SIG-M5 treated with dmso at 0.1 percent for 504 hours (cell line): ENCODE data around the gene NCKAP5.

Experiments used
- DNase-seq: peaks from one replicate; lab custom pipeline; 2025; ENCODE audit not compliant: unreplicated experiment; lab: John Stamatoyannopoulos, UW

The NCKAP5 gene

DNA sequence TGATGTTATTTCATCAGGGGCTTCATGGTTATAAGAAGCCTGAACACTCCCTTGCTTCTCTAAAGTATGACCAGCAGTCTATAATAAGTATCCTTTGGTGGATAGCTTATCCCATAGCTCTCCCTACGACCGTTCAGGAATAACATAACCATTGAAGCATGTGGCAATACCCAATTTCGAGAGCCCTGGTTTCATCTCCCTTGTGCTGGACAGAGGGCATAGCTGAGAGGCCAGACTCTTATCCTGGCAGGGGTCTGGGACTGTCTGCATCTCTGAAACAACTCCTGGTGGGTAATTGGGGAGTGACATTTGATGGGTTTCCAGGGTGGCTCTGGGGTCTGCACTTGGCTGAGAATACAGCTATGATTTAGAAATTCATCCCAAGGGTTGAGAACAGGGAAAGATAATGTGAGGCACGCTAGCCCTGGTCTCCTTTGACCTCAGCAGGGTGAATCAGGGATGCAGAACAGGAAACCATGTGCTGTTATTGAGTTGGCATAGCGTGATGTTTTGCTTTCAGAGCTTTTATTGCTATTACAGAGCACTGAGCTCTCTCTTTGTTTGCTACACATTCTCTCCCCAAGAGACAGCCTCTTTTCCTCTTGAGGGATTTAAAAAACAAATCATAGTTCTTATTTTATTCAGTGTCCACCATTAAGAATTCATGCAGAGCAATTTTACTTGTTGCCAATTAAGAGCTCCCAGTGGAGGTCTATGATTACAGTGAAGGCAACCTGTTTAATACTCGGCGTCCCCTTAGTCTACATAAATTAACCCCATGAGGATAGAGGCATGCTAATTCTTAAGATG is 274.5 kb downstream of the NCKAP5 start:
- no peak for DNase-seq

DNA sequence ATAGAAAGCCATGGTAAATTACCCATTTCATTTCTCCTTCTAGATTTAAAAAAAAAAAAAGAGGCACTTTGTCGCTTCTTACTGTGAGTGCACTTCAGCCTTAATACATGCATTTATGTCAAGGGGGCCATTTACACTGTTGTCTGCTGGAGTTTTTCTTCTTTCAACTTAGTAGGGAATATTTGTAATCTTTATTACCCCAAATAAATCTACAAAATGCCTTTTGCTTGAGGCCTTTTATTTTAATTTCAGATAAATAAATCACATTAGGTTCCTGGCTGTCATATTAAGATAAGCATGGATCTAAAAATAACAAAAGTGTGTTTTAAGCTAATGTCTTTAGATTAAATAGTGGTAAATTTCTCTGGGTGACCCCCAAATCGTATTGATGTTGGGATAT is 276.0 kb downstream of the NCKAP5 start:
- no peak for DNase-seq

GRCh38 chr2:133287709-133288108 is 280.6 kb downstream of the NCKAP5 start:
- no peak for DNase-seq

DNA sequence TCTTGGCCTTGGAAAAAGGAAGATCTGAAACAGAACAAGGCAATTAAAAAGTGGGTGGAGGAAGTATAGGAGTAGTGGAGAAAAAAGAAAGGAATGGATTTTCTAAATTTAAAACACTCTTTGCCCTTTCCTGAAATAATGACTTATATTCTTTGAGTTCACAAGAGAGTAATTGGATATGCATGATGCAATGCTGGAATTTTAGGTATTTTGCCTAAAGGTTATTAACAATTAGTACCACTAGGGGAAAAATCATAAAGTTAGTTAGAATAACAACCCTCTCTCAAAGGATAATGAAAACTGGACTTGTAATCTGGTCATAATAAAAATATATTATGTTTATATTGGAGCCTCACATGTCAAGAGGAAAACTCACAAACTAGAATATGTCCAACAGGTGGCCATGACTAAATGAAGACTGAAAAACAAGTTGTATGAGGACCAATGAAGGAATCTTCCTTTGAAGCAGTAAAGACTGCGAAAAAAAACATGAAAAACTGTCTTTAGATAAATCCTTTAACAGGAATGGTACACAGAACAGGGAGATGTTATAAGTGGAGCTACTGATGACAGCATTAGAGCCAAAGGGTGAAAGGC is 281.8 kb downstream of the NCKAP5 start:
- DNase-seq: no peak

DNA sequence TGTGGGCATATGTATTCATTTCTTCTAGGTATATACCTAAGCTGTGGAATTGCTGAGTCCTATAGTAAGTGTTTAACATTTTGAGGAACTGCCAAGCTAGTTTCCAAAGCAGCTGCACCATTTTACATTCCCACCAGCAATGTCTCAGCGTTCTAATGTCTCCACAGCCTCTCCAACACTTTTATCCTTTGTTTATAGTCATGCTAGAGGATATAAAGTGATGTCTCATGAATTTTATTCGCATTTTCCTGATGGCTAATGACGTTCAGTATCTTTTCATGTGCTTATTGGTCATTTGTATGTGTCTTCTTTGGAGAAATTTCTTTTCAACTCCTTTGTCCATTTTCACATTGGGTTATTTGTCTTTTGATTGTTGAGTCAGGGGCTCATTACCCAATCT is 295.2 kb downstream of the NCKAP5 start:
- no peak for DNase-seq

- no peak for DNase-seq
Observed at GRCh38 chr2:133271105-133271504, 297.2 kb downstream of the NCKAP5 start.

GRCh38 chr2:133270550-133270949 is 297.7 kb downstream of the NCKAP5 start:
- DNase-seq: no peak

- DNase-seq: no peak
Observed at GRCh38 chr2:133266926-133267590, 301.2 kb downstream of the NCKAP5 start.

- no peak for DNase-seq
Observed at GRCh38 chr2:133266041-133266925, 302.0 kb downstream of the NCKAP5 start.

- DNase-seq: no peak
Observed at GRCh38 chr2:133265432-133265949, 302.8 kb downstream of the NCKAP5 start.

GRCh38 chr2:133264989-133265401 is 303.3 kb downstream of the NCKAP5 start:
- no peak for DNase-seq

GRCh38 chr2:133262893-133263292 is 305.4 kb downstream of the NCKAP5 start:
- DNase-seq: peak; percentile 7

DNA sequence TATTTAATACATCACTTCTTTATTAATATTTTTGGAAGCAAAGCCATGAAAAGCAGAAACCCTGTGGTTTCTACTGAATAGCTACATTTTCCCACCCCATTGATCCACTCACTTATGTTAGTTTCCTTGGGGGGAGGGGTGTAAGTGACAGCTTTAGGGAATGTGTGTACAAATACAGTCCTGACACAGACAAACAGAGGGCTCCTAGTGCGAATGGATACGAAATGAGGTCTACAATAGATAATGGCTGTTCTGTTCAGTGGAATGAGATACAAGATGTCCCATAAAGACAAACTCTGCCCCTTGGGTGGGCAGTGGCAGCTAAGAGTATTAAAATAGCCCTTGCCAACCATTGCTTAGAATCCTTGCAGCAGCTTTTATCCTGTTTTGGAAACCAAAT is 312.9 kb downstream of the NCKAP5 start:
- no peak for DNase-seq

DNA sequence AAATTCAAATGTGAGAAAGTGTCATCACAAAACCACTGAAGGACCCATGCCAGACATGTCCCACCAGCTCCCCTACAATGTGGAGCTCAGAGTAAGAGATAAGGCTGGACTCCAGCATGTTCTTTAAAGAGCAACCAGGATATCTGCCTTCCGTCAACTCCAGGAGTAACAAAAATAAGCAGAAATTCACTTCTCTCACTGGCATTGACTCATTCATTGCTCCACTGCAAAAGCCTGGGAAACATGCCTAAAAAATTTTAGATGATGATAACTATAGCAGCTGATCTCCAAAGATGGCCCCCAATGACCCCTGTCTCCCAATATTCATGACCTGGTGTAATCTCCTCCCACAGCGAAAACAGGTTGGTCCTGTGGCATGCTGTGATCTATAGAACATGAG is 314.5 kb downstream of the NCKAP5 start:
- no peak for DNase-seq

DNA sequence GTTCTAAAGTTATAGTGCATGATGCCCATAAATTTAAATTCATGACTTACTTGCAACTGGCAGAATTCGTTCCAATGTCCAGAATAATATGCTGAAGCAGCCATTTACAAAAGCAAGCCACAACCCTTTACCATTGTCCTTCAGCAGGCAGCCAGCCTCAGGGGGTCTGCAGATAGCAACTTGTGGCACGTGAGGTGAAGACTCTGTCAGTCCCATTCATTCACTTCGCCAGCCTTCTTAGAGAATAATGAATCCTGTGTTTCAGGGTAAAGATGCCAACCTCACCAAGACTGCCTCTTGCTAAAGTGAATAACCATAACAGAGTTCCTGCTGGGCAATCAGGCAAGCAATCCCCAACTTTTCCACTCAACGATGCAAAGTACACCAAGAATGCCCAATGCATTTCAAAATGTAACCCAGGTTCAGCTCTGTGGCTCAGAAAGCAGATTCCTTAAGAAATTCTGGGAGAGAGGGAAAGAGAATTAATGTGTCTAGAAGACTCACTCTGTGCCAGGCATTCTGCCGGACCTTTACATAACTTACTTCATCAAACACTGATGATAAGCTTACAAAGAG is 315.4 kb downstream of the NCKAP5 start:
- no peak for DNase-seq

- DNase-seq: no peak
Observed at GRCh38 chr2:133249362-133249761, 318.9 kb downstream of the NCKAP5 start.

- no peak for DNase-seq
Observed at GRCh38 chr2:133248264-133248663, 320.0 kb downstream of the NCKAP5 start.

- peak; percentile 51 for DNase-seq
Observed at GRCh38 chr2:133247631-133248030, 320.6 kb downstream of the NCKAP5 start.

DNA sequence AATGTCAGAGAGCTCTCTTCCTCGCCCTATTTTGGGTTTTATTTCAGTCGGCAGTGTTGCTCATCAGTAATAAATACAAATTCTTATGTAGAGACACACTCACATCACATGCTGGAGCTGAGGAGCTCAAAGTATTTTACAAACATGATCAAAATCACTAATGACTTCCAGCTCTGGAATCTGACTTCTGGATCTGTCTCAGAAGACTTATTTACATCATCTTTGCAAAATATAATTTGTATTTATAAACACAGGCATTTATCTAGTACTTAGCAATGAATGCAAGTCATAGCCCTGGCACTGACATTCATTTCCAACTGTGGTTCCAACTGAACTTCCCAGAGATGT is 327.1 kb downstream of the NCKAP5 start:
- no peak for DNase-seq

GRCh38 chr2:133240491-133241223 is 327.6 kb downstream of the NCKAP5 start:
- no peak for DNase-seq
